K562 (cell line): ENCODE results near the gene PIP4K2C. TPM values are rescaled to one million over a fixed set of nuclear protein-coding genes. Genes with fewer than 3 reads are reported as not detected.
A peak's percentile ranks its signal among the peaks of the same experiment; 100 is the strongest.

Experiments used
- BHLHE40 ChIP-seq: IDR thresholded peaks from 2 replicates; pipeline ENCODE4 v1.6.1; 2011; ENCODE audit warnings: low read length, improper control_type of control experiment
- EGR1 ChIP-seq: fragments of 450-650 bp; conservative IDR thresholded peaks from 2 replicates; pipeline ENCODE4 v1.6.1; 2017; ENCODE audit warnings: mild to moderate bottlenecking
- HDAC1 ChIP-seq, 2 experiments: fragments of 450-650 bp; IDR thresholded peaks; 2 replicates each; pipeline ENCODE4 v1.6.1; 2016 to 2017; ENCODE audit warnings: inconsistent platforms in 1 of 2, mild to moderate bottlenecking in 1 of 2, moderate library complexity in 1 of 2
- JUNB ChIP-seq: fragments of 450-650 bp; formaldehyde crosslinking; conservative IDR thresholded peaks from 2 replicates; pipeline ENCODE4 v1.4.0; 2020; ENCODE audit warnings: mild to moderate bottlenecking
- KDM2B ChIP-seq: fragments of 250-450 bp; sonication (Bioruptor Pico); IDR thresholded peaks from 2 replicates; pipeline ENCODE4 v1.8.0; 2021; ENCODE audit warnings: mild to moderate bottlenecking, moderate library complexity
- MAFG ChIP-seq: fragments of 450-650 bp; conservative IDR thresholded peaks from 2 replicates; pipeline ENCODE4 v1.6.1; 2016; ENCODE audit warnings: missing genetic modification characterization, missing compliant biosample characterization
- NFE2 ChIP-seq: IDR thresholded peaks from 2 replicates; pipeline ENCODE4 v1.6.1; 2014; ENCODE audit warnings: antibody characterized with exemption, low read depth
- NONO ChIP-seq, 2 experiments: fragments of 200-400 bp in 1 of 2; fragments of 450-650 bp in 1 of 2; formaldehyde crosslinking in 1 of 2; IDR thresholded peaks; 2 replicates each; pipeline ENCODE4 v1.6.1; 2017; ENCODE audit warnings: low read depth in 2 of 2, mild to moderate bottlenecking in 2 of 2, moderate library complexity in 2 of 2, low read length in 1 of 2
- PHF8 ChIP-seq: fragments of 200-600 bp; sonication (generic); IDR thresholded peaks from 2 replicates; pipeline ENCODE4 v1.6.1; 2012; ENCODE audit warnings: mixed run types, mild to moderate bottlenecking, inconsistent platforms, low read length, moderate library complexity, borderline replicate concordance
- TRIM24 ChIP-seq, 2 experiments: fragments of 450-650 bp; IDR thresholded peaks; 2 replicates each; pipeline ENCODE4 v1.6.1; 2016
- ZBTB7A ChIP-seq: IDR thresholded peaks from 2 replicates; pipeline ENCODE4 v1.6.1; 2011; ENCODE audit warnings: low read depth, mild to moderate bottlenecking, low read length, moderate library complexity, borderline replicate concordance; ENCODE audit not compliant: control insufficient read depth
- ZNF232 ChIP-seq: sonication (generic); formaldehyde crosslinking; IDR thresholded peaks from 2 replicates; pipeline ENCODE4 v1.8.0; 2022; ENCODE audit warnings: mild to moderate bottlenecking, missing genetic modification reagents
- ZNF316 ChIP-seq: fragments of 450-650 bp; IDR thresholded peaks from 2 replicates; pipeline ENCODE4 v1.6.1; 2016
- polyA plus RNA-seq, 8 experiments: library from polyadenylated mRNA; depleted of rRNA in 4 of 8; stranded (reverse) in 5 of 8; unstranded in 3 of 8; fragments of >200 nt; fragmentation: Nextera tagmentation in 2 of 8; fragmentation: Illumina TruSeq in 1 of 8; extraction: Ambion mirVana in 2 of 8; extraction: Trizol in 1 of 8; gene quantifications; 2 replicates each; pipeline versions ENCODE4 v1.2.1 to v1.2.3, GENCODE V29; 2011 to 2014; ENCODE audit warnings: inconsistent platforms in 1 of 8, missing spikeins in 1 of 8
- total RNA-seq, 7 experiments: library from RNA; depleted of rRNA in 6 of 7; stranded (reverse); fragments of >200 nt in 6 of 7; fragmentation: Illumina TruSeq in 2 of 7; extraction: Trizol in 2 of 7; gene quantifications; 2 replicates each; pipeline versions ENCODE4 v1.2.1 to v1.2.3, GENCODE V29; 2011 to 2021; ENCODE audit warnings: low replicate concordance in 1 of 7
- TF ChIP-seq, protein P1 (sequence below): sonication (generic); formaldehyde crosslinking; IDR thresholded peaks from 2 replicates; pipeline ENCODE4 v1.8.0; 2022; ENCODE audit warnings: missing genetic modification reagents, mild to moderate bottlenecking, moderate library complexity, borderline replicate concordance
- TF ChIP-seq, protein P2 (sequence below): fragments of 450-650 bp; IDR thresholded peaks from 2 replicates; pipeline ENCODE4 v1.6.1; 2016; ENCODE audit warnings: low read depth
- TF ChIP-seq, protein P3 (sequence below), 3 experiments: IDR thresholded peaks in 2 of 3; conservative IDR thresholded peaks in 1 of 3; 2 replicates each; pipeline ENCODE4 v1.5.1; 2011 to 2012; ENCODE audit warnings: low read length in 3 of 3, mild to moderate bottlenecking in 3 of 3, control low read depth in 2 of 3, improper control_type of control experiment in 1 of 3, inconsistent platforms in 1 of 3, low read depth in 1 of 3, mixed read lengths in 1 of 3, moderate library complexity in 1 of 3; ENCODE audit not compliant: insufficient read depth in 2 of 3

The PIP4K2C gene
- total and polyA plus RNA-seq, 9 of the 15 experiments (the other 6 are each of a cell fraction or from before 2014, with no cell fraction given) = 9.0 to 41.4 (median 18.3) TPM

DNA sequence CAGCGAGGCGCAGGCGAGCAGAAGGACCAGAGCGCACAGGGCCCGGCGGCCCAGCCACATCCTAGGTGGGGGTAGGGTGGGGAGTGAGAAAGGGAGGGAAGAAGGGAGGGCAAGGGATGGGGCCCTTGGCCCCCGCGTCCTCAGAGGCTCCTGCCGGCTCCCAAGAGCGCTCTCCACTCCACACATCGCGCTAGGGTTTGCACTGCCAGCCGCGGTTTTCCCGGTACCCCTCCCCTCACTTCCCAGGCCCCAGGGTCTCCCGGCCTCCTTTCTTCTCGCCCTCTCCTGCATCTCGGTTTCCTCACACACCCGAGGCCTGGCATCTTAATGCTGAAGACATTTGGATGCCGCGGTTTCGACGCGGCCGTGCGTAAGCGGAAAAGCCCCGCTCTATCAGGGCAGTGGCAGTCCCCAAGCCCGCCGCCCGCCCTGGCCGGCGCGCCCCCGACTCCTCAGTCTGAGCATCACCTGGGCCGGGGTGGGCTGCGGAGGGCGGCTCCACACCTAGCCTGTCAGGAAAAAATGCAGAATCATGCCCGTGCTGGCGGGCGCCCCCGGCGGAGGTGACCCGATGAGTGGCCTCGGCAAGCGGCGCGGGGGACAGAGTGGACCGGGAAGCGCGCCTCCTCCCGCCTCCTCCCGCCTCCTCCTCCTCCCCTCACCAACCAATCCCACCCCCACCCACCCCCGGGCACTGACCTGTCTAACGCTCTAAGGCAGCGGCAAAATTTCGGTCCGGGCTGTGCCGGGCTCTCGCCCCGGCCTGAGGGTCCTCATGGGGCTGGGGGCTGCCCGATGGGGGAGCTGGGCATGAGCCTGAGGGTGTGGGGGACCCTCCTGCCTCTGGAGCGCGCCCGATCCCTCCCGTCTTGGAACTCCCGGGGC, 41.3 kb downstream of the PIP4K2C start (continued):
- 0 out of 2 replicates have a peak, but pooled peaks have one; percentile 55 for TF ChIP-seq MAFG
- TF ChIP-seq, protein P1, sequence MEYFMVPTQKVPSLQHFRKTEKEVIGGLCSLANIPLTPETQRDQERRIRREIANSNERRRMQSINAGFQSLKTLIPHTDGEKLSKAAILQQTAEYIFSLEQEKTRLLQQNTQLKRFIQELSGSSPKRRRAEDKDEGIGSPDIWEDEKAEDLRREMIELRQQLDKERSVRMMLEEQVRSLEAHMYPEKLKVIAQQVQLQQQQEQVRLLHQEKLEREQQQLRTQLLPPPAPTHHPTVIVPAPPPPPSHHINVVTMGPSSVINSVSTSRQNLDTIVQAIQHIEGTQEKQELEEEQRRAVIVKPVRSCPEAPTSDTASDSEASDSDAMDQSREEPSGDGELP (CRISPR knock-in tag) = peak; percentile 23
- peak; percentile 97 for TF ChIP-seq NFE2
- TF ChIP-seq PHF8 = no peak
- TF ChIP-seq ZBTB7A = peak; percentile 73; the same call in 1 of the 2 replicates
- TF ChIP-seq EGR1 = peak; percentile 42
- peak; percentile 35; the same call in 1 of the 2 replicates for TF ChIP-seq BHLHE40
- 0 out of 4 replicates have a peak, but pooled peaks of 1 of the 2 experiments have one; percentile 46 for TF ChIP-seq NONO (IDR thresholded peaks at IDR 0.05; ENCODE audit: low read depth in 2 of 2, low read length in 1 of 2)
- TF ChIP-seq ZNF316 = peak; percentile 74
- no peak for TF ChIP-seq TRIM24 (IDR thresholded peaks at IDR 0.05)
- 0 out of 2 replicates have a peak, but pooled peaks have one; percentile 32 for TF ChIP-seq KDM2B (CRISPR knock-in tag)
- TF ChIP-seq, protein P2, sequence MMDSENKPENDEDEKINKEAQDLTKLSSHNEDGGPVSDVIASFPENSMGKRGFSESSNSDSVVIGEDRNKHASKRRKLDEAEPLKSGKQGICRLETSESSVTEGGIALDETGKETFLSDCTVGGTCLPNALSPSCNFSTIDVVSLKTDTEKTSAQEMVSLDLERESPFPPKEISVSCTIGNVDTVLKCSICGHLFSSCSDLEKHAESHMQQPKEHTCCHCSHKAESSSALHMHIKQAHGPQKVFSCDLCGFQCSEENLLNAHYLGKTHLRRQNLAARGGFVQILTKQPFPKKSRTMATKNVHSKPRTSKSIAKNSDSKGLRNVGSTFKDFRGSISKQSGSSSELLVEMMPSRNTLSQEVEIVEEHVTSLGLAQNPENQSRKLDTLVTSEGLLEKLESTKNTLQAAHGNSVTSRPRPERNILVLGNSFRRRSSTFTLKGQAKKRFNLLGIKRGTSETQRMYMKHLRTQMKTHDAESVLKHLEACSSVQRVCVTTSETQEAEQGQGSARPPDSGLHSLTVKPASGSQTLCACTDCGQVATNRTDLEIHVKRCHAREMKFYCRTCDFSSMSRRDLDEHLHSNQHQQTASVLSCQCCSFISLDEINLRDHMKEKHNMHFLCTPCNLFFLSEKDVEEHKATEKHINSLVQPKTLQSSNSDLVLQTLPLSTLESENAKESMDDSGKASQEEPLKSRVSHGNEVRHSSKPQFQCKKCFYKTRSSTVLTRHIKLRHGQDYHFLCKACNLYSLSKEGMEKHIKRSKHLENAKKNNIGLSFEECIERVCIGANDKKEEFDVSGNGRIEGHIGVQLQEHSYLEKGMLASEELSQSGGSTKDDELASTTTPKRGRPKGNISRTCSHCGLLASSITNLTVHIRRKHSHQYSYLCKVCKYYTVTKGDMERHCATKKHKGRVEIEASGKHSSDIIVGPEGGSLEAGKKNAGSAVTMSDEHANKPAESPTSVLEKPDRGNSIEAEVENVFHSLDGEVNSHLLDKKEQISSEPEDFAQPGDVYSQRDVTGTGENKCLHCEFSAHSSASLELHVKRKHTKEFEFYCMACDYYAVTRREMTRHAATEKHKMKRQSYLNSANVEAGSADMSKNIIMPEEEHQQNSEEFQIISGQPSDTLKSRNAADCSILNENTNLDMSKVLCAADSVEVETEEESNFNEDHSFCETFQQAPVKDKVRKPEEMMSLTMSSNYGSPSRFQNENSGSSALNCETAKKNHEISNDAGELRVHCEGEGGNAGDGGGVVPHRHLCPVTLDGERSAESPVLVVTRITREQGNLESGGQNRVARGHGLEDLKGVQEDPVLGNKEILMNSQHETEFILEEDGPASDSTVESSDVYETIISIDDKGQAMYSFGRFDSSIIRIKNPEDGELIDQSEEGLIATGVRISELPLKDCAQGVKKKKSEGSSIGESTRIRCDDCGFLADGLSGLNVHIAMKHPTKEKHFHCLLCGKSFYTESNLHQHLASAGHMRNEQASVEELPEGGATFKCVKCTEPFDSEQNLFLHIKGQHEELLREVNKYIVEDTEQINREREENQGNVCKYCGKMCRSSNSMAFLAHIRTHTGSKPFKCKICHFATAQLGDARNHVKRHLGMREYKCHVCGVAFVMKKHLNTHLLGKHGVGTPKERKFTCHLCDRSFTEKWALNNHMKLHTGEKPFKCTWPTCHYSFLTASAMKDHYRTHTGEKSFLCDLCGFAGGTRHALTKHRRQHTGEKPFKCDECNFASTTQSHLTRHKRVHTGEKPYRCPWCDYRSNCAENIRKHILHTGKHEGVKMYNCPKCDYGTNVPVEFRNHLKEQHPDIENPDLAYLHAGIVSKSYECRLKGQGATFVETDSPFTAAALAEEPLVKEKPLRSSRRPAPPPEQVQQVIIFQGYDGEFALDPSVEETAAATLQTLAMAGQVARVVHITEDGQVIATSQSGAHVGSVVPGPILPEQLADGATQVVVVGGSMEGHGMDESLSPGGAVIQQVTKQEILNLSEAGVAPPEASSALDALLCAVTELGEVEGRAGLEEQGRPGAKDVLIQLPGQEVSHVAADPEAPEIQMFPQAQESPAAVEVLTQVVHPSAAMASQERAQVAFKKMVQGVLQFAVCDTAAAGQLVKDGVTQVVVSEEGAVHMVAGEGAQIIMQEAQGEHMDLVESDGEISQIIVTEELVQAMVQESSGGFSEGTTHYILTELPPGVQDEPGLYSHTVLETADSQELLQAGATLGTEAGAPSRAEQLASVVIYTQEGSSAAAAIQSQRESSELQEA = no peak
- TF ChIP-seq HDAC1 (IDR thresholded peaks at IDR 0.05) = 0 out of 4 replicates have a peak, but pooled peaks of 1 of the 2 experiments have one; percentile 22
- TF ChIP-seq JUNB = no peak
- TF ChIP-seq, protein P3, sequence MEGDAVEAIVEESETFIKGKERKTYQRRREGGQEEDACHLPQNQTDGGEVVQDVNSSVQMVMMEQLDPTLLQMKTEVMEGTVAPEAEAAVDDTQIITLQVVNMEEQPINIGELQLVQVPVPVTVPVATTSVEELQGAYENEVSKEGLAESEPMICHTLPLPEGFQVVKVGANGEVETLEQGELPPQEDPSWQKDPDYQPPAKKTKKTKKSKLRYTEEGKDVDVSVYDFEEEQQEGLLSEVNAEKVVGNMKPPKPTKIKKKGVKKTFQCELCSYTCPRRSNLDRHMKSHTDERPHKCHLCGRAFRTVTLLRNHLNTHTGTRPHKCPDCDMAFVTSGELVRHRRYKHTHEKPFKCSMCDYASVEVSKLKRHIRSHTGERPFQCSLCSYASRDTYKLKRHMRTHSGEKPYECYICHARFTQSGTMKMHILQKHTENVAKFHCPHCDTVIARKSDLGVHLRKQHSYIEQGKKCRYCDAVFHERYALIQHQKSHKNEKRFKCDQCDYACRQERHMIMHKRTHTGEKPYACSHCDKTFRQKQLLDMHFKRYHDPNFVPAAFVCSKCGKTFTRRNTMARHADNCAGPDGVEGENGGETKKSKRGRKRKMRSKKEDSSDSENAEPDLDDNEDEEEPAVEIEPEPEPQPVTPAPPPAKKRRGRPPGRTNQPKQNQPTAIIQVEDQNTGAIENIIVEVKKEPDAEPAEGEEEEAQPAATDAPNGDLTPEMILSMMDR (IDR thresholded peaks at IDR 0.05 in 2 of 3, conservative IDR thresholded peaks at IDR 0.05 in 1 of 3; ENCODE audit: insufficient read depth in 2 of 3, low read depth in 1 of 3, low read length in 3 of 3) = peak in 2 of 3 experiments; percentile 21 to 28; a peak in 3 of 6 replicates
- TF ChIP-seq ZNF232 = no peak
